ENCODE data around the gene ESPL1. TPM values are rescaled to one million over a fixed set of nuclear protein-coding genes. Genes with fewer than 3 reads are reported as not detected.

Gene ESPL1
- total and polyA plus RNA-seq, 2 donors (not counting 3 experiments of a cell fraction or from before 2014, with no cell fraction given) = 16.2 to 42.7 TPM

Other genes with a start within 250 kb of the ESPL1 start
- 106 and 119 TPM in 2 replicates for gene TNS2, start 218.2 kb upstream of the ESPL1 start, total RNA-seq
- gene TNS2, start 218.2 kb upstream of the ESPL1 start, polyA plus RNA-seq = 84.5 and 119 TPM in 2 replicates
- 31.7 and 39.2 TPM in 2 replicates for gene SPRYD3, start 188.9 kb upstream of the ESPL1 start, total RNA-seq
- gene SPRYD3, start 188.9 kb upstream of the ESPL1 start, polyA plus RNA-seq = 38.6 and 39.6 TPM in 2 replicates
- gene IGFBP6, start 170.6 kb upstream of the ESPL1 start, total RNA-seq = 11.6 and 14.1 TPM in 2 replicates
- 18.2 TPM in 2 replicates for gene IGFBP6, start 170.6 kb upstream of the ESPL1 start, polyA plus RNA-seq
- not detected in 2 replicates for gene SOAT2, start 164.8 kb upstream of the ESPL1 start, total RNA-seq
- not detected in 2 replicates for gene SOAT2, start 164.8 kb upstream of the ESPL1 start, polyA plus RNA-seq
- 34.9 and 38.1 TPM in 2 replicates for gene ZNF740, start 87.6 kb upstream of the ESPL1 start, total RNA-seq
- 7.9 and 10.5 TPM in 2 replicates for gene ZNF740, start 87.6 kb upstream of the ESPL1 start, polyA plus RNA-seq
- 21.1 and 22.0 TPM in 2 replicates for gene CSAD, start 87.4 kb upstream of the ESPL1 start, total RNA-seq
- gene CSAD, start 87.4 kb upstream of the ESPL1 start, polyA plus RNA-seq = 24.0 and 24.4 TPM in 2 replicates
- gene ITGB7, start 61.0 kb upstream of the ESPL1 start, total RNA-seq = not detected in 2 replicates
- 0.17 and 0.18 TPM in 2 replicates for gene ITGB7, start 61.0 kb upstream of the ESPL1 start, polyA plus RNA-seq
- 16.1 and 19.5 TPM in 2 replicates for gene RARG, start 36.1 kb upstream of the ESPL1 start, total RNA-seq
- gene RARG, start 36.1 kb upstream of the ESPL1 start, polyA plus RNA-seq = 9.9 and 11.6 TPM in 2 replicates
- 286 and 301 TPM in 2 replicates for gene PFDN5, start 27.2 kb downstream of the ESPL1 start, total RNA-seq
- gene PFDN5, start 27.2 kb downstream of the ESPL1 start, polyA plus RNA-seq = 665 and 745 TPM in 2 replicates
- 61.1 and 65.8 TPM in 2 replicates for gene MYG1, start 31.4 kb downstream of the ESPL1 start, total RNA-seq
- gene MYG1, start 31.4 kb downstream of the ESPL1 start, polyA plus RNA-seq = 65.5 and 65.9 TPM in 2 replicates
- 57.8 and 60.0 TPM in 2 replicates for gene AAAS, start 53.3 kb downstream of the ESPL1 start, total RNA-seq
- 83.1 and 86.0 TPM in 2 replicates for gene AAAS, start 53.3 kb downstream of the ESPL1 start, polyA plus RNA-seq
- not detected in 2 replicates for gene SP7, start 68.1 kb downstream of the ESPL1 start, total RNA-seq
- not detected in 2 replicates for gene SP7, start 68.1 kb downstream of the ESPL1 start, polyA plus RNA-seq
- gene SP1, start 111.9 kb downstream of the ESPL1 start, total RNA-seq = 56.3 and 57.7 TPM in 2 replicates
- gene SP1, start 111.9 kb downstream of the ESPL1 start, polyA plus RNA-seq = 33.2 and 34.8 TPM in 2 replicates
- not detected in 2 replicates for gene AMHR2, start 155.6 kb downstream of the ESPL1 start, total RNA-seq
- gene AMHR2, start 155.6 kb downstream of the ESPL1 start, polyA plus RNA-seq = not detected in 2 replicates
- 123 and 139 TPM in 2 replicates for gene PRR13, start 173.4 kb downstream of the ESPL1 start, total RNA-seq
- gene PRR13, start 173.4 kb downstream of the ESPL1 start, polyA plus RNA-seq = 60.6 and 68.9 TPM in 2 replicates
- 948 and 995 TPM in 2 replicates for gene PCBP2, start 183.8 kb downstream of the ESPL1 start, total RNA-seq
- 431 and 526 TPM in 2 replicates for gene PCBP2, start 183.8 kb downstream of the ESPL1 start, polyA plus RNA-seq
- 29.3 and 33.3 TPM in 2 replicates for gene MAP3K12, start 231.2 kb downstream of the ESPL1 start, total RNA-seq
- gene MAP3K12, start 231.2 kb downstream of the ESPL1 start, polyA plus RNA-seq = 66.2 and 69.2 TPM in 2 replicates
- 53.8 and 57.2 TPM in 2 replicates for gene TARBP2, start 233.0 kb downstream of the ESPL1 start, total RNA-seq
- 82.8 and 92.1 TPM in 2 replicates for gene TARBP2, start 233.0 kb downstream of the ESPL1 start, polyA plus RNA-seq
- gene NPFF, start 239.2 kb downstream of the ESPL1 start, total RNA-seq = not detected in 2 replicates
- 0.30 TPM in 1 of 2 replicates, not detected in the other for gene NPFF, start 239.2 kb downstream of the ESPL1 start, polyA plus RNA-seq